Neutrophil (primary cell): ENCODE measurements around the gene SLMAP.

ENCODE experiments used
- H3K27ac ChIP-seq: fragments of 200-600 bp; sonication (generic); 2 replicates; pipeline ENCODE4 v1.5.1; 2016; ENCODE audit warnings: mild to moderate bottlenecking, moderate library complexity
- H3K27me3 ChIP-seq: fragments of 200-600 bp; sonication (generic); 2 replicates; pipeline ENCODE4 v1.6.0; 2016; ENCODE audit warnings: mild to moderate bottlenecking
- H3K36me3 ChIP-seq: fragments of 200-600 bp; sonication (generic); 2 replicates; pipeline ENCODE4 v1.5.1; 2017
- H3K4me1 ChIP-seq, 2 experiments: fragments of 200-600 bp in 1 of 2; sonication (generic) in 1 of 2; 1 replicate in 1 of 2; 2 replicates in 1 of 2; pipeline versions ENCODE4 v1.5.1 to v1.6.1; 2013 to 2016; ENCODE audit warnings: low read depth in 1 of 2, low read length in 1 of 2, mild to moderate bottlenecking in 1 of 2, moderate library complexity in 1 of 2; ENCODE audit not compliant: control insufficient read depth in 1 of 2, insufficient read depth in 1 of 2
- H3K4me3 ChIP-seq, 2 experiments: fragments of 200-600 bp in 1 of 2; sonication (generic) in 1 of 2; 1 replicate in 1 of 2; 2 replicates in 1 of 2; pipeline ENCODE4 v1.5.1; 2013 to 2016; ENCODE audit warnings: low read depth in 1 of 2, low read length in 1 of 2, mild to moderate bottlenecking in 1 of 2, moderate library complexity in 1 of 2
- H3K9me3 ChIP-seq: fragments of 200-600 bp; sonication (generic); 2 replicates; pipeline ENCODE4 v1.5.1; 2016
- TF ChIP-seq, protein P1 (sequence below): fragments of 200-600 bp; sonication (generic); IDR thresholded peaks from 2 replicates; pipeline ENCODE4 v1.5.1; 2016; ENCODE audit warnings: antibody characterized with exemption

SLMAP gene

DNA sequence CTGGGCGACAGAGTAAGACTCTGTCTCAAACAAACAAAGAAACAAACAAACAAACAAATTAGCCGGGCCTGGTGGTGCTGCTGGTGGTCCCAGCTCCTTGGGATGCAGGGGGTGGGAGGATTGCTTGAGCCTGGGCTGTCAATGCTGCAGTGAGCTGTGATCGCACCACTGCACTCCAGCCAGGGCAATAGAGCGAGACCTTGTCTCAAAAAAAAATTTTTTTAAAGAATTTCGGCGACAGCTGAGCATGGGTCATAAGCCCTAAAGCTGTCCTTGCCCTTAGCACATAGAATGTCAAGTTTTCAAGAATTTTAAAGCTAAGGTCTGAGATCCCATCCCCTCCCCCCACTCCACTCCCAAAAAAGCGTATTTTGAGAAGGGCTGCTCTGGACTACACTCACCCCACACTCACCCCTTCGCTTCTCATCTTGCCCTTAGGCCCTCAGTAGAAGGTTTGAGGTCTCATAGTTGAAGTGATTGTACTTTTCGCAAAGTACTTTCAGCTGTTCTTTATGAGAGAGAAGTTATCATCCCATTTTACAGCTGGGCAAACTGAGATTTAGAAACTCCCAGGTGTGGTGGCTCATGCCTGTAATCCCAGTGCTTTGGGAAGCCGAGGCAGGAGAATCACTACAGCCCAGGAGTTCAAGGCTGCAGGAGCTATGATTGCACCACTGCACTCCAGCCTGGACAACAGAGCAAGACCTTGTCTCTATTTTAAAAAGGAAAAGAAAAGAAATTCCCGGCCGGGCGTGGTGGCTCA, 217.8 kb downstream of the SLMAP start:
- Histone ChIP-seq H3K4me1 (no peaks in the 10 kb centered on the region), H3K27me3 (no peaks in the 10 kb centered on the region), H3K27ac (no peak overlapping the region), H3K36me3 (no peaks in the 10 kb centered on the region), H3K4me3 (no peak overlapping the region), H3K9me3 (no peaks in the 10 kb centered on the region)
- TF ChIP-seq, protein P1, sequence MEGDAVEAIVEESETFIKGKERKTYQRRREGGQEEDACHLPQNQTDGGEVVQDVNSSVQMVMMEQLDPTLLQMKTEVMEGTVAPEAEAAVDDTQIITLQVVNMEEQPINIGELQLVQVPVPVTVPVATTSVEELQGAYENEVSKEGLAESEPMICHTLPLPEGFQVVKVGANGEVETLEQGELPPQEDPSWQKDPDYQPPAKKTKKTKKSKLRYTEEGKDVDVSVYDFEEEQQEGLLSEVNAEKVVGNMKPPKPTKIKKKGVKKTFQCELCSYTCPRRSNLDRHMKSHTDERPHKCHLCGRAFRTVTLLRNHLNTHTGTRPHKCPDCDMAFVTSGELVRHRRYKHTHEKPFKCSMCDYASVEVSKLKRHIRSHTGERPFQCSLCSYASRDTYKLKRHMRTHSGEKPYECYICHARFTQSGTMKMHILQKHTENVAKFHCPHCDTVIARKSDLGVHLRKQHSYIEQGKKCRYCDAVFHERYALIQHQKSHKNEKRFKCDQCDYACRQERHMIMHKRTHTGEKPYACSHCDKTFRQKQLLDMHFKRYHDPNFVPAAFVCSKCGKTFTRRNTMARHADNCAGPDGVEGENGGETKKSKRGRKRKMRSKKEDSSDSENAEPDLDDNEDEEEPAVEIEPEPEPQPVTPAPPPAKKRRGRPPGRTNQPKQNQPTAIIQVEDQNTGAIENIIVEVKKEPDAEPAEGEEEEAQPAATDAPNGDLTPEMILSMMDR, result no peak

DNA sequence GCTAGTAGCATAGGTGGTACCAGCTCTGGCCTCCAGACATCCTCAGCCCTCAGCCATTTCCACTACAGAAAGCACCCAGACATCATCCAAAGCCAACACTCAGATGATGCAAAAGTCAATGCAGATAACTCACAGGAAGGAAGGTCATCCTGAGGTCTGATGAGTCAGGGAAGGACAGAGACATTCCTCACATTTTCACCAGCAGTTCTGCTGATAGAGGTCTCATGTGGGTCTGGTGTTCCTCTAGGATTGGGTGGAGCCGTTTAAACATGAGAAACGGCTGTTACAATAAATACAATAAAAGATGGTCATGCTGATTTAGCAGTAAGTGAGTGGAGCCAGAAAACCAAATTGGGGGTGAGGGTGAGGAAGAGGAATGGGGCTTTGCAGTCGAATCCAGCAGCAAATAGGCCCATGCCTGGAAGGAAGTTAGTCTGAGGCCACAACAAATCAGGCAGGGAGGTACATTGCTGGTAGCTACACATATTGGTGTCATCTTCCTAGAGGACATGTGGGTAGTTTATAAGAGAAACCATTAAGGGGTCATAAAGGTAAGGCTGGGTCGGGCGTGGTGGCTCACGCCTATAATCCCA, 218.8 kb downstream of the SLMAP start:
- Histone ChIP-seq H3K36me3 (no peaks in the 10 kb centered on the region), H3K9me3 (no peaks in the 10 kb centered on the region), H3K4me1 (peaks cover 2% of the 10 kb centered on the region in 2 experiments), H3K27me3 (no peaks in the 10 kb centered on the region), H3K4me3 (no peak overlapping the region), H3K27ac (no peak overlapping the region)
- TF ChIP-seq, protein P1, result no peak

DNA sequence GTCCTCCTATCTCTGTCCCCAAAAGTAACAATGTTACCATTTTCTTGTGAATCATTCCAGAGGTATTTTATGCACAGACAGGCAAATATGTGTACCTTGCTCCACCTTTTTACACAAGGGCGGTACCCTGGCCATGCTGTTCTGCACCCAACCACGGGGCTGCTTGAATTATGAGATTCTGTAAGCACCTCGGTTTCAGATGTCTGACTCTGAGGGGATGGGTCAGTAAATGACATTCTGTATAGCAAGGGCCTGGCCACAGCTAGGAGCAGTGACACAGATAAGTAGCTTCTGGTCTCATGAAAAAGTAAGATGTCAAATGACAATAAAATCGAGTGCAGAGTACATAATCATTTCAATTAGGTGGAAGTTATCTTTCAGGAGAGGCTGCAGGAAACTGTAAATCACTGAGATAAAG, 221.7 kb downstream of the SLMAP start:
- TF ChIP-seq, protein P1, result no peak
- no peaks in the 10 kb centered on the region for H3K9me3 ChIP-seq
- H3K4me1 ChIP-seq, result peaks cover 17 to 18% of the 10 kb centered on the region in 2 experiments
- no peak overlapping the region for H3K4me3 ChIP-seq
- H3K27ac ChIP-seq, result no peak overlapping the region
- no peaks in the 10 kb centered on the region for H3K27me3 ChIP-seq
- no peaks in the 10 kb centered on the region for H3K36me3 ChIP-seq

DNA sequence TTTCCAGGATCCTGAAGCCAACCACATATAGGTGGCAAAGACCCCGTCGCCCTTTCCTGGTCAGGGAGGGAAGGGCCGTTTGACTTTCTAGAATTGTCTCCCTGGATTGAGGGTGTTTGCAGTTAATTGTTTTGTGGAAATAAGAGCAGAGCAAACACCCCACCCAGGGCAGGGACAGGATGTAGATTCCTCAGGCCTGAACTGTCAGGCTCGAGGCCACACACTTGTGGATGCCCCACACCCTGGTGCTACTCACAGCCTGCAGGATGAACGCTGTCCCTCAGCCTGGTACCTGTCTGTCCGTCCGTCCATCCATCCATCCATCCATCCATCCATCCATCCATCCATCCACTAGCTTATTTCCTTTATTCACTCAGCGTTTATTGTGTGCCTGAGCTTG, 222.2 kb downstream of the SLMAP start:
- Histone ChIP-seq H3K4me3 (no peak overlapping the region), H3K4me1 (peaks cover 19% of the 10 kb centered on the region in 2 experiments)
- TF ChIP-seq, protein P1, result no peak

More for the DNA sequence above, 222.2 kb downstream of the SLMAP start:
- no peaks in the 10 kb centered on the region for H3K36me3 ChIP-seq
- H3K27ac ChIP-seq, result no peak overlapping the region
- H3K9me3 ChIP-seq, result no peaks in the 10 kb centered on the region
- H3K27me3 ChIP-seq, result no peaks in the 10 kb centered on the region
